ENCODE results near the gene PREX1.
"Not testable (repeated sequence)": the region's sequence is repeated elsewhere in the genome, so short reads cannot be mapped to it uniquely, and the experiment has no call there.

PREX1 gene

DNA sequence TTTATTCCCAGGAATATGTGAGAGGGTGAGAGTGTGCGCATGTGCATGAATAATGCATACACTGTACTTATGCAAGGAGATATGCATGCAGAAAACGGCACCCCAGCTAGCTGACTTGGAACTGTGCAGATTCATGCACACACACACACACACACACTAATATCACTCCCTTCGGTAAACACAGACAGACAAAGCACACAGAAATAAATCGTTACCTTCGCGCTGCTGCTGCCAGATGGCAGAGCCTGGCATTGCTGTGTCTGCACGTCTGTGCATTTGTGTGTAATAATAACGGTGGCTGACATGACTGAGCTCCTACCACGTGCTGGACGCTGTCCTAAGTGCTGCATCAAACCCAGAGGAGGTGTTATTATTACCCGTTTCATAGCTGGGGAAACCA lies 36.8 kb downstream of the PREX1 start:
- no peak for DNase-seq

DNA sequence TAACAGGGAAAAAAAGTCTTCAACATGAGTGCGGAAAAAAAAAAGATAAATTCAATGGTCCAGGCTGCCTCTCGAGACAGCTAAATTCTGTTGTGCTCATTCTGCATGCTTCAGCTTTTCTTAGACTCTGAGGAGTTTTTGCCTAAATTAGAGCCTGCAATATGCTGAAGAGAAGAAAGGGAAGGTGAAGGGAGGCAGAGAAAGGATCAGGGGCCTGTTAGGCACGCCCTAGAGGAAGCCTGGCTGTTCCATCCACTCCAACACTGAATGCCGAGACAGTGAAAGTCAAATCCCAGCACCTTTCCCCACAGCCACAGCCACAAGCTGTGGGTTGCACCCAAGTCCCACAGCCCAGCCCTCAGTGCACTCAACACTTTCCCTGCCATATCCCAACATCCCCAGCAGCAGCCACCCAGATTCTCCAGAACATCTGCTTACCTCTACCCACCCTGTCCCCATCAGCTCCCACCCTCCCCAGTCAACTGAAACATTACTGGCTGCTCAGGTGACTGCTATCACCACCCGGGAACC lies 37.3 kb downstream of the PREX1 start:
- no peak for DNase-seq

DNA sequence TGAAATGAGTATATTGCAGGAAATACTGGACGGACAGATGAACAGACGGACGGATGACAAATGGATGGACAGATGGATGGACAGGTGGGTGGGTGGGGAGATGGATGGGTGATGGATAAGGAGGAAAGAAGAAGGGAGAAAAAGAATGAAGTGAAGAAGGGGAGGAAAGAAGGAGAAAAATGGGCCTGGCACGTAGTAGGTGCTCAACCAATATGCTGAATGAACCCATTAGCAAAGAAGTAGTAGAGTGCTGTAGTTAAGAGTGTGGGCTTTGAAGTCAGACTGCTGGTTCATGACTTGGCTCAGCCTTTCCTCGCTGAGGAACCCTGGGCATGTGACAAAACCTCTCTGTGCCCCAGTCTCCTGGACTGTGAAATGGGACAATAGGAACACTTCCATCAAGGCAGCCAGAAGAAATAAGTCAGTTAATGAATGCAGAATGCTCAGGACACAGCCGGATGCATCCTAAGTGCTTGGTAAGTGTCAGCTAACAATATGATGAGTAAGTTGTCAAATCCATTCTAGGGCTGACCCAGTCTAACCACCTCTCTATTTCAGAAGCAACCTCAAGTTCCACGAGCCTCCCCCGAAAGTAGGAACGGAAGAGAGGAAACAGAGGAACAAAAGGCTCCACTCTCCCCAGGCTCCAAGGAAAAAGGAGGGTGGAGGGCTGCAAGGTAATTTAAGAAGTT lies 37.9 kb downstream of the PREX1 start:
- no peak for DNase-seq

DNA sequence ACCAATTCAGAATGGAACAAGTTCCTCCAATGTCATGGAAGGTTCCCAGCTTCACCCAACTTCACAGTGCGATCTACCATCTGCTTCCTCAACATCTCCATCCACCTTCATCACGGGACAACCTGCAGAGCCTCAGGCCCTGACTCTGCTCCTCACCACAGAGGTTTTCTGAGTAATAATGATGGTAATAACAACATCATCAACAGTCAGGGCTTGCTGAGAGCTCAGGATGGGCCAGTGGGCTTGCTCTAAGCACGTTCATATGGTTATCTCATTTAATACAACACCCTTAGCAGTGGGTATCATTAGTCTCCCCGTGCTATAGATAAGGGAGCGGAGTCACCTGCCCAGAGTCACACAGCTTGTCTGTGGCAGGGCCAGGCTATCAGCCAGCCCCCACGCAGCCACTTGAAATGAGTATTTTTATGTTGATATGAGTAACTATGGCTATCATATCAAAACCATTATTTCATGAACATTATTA lies 38.6 kb downstream of the PREX1 start:
- DNase-seq: peak in 1 of 4 experiments; percentile 17

DNA sequence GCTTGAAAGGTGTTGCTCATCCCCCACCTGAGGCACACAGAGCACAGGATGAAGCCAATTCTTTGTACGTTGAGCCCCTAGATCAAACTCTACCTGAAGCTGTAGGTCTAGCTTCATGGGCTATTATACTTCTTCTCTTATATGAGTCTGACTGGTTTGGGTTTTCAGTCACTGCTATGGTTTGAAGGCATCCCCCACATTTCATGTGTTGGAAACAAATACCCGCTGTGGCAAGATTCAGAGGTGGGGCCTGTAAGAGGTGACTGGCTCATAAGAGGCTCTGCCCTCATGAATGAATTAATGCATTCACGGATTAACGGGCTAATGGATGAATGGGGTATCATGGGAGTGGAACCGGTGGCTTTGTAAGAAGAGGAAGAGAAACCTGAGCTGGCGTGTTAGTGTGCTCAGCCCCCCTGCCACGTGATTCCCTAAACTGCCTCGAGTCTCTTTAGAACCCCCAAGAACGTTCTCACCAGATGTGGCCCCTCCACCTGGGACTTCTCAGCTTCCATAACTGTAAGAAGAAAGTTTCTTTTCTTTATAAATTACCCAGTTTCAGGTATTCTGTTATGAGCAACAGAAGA lies 39.2 kb downstream of the PREX1 start:
- no peak for DNase-seq

DNA sequence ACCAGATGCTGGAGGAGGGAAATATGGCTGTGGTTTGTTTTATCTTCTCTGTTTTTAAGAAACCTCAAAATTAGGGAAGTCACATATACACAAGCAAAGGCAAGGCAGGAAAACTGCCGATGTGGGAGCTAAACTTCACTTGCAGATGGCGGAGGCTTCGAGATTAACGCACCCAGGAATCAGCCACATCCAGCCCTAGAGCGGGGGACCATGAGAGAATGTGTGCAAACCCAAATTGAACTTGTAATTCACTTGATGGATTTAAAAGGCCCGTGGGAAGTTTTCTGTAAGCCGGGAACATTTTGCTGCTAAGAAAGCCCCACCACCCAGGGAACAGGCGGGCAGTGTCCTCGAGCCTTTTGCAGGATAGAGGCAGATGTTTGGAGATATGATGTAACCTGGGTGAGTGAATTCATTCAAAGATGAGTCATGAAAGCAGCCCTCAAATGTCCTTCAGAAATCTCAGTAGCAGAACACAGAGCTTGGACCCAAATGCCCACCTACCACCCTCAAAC lies 39.9 kb downstream of the PREX1 start:
- DNase-seq: no peak

DNA sequence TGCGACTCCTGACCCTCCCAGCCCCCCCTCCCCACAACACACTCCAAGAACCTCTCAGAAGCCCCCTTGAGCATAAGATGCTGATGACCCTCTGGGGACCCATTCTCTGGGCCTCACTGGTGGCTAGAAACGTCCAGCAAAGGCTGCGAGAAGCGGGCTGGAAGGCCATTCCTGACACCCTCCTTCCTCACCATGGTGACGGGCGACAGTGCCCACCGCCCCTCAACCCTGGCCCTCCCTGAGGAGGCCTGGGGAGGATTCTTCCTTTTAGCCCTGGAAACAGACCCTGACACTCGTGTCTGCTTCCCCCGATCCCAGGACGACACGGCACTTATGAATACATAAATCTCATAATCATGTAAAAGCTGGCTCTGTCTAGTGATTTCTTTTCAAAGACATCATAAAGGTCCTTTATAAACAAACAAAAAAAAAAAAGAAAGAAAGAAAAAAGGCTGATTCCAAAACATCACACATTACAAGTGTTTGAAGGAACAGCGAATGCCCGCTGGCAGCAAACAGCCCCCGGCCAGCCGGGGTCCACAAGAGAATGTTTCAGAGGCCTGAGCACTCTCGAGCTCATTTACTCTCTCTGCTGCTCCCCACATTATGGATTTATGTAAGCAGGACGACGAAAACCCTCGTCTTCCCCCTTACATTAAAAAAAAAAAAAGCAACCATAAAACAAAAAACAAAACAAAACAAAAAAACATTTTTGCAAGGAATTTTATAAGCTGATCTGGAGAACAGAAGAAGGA lies 40.7 kb downstream of the PREX1 start:
- no peak for DNase-seq

DNA sequence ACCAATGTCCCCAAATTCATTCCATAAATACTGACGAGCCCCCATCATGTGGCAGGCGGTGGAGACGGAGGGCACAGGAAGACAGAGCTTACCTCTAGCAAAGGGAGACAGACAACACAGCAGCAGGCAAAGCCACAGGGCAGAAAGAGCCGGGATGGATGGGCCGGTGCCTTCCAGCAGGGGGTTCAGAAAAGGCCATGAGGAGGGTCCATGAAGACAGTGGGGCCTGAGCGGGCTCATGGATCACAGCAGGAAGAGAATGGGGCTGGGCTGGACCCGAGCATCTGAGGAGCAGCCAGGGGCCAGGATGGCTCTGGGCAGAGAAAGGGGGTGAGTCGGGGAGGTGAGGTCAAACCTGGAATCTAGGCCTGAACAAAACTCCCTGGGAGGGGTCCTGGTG lies 42.0 kb downstream of the PREX1 start:
- DNase-seq: no peak

DNA sequence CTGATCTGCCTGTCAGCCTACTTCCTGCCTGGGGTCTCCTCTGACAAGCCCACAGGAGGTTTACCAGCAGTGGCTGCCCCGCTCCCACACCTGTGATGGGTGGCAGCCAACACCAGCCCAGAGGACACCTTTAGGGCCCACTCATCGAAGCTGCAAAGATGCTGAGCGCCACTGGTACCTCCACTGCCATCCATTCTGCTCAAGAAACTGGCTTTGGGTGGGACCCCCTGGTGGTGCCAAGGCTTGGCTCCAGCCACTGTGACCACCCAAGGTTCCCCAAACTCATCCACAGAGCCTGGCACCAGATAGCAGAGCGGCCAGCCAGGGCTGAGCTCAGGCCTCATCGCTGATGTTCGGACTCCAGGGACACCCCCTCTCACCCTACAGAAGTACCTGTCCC lies 42.5 kb downstream of the PREX1 start:
- DNase-seq: no peak

DNA sequence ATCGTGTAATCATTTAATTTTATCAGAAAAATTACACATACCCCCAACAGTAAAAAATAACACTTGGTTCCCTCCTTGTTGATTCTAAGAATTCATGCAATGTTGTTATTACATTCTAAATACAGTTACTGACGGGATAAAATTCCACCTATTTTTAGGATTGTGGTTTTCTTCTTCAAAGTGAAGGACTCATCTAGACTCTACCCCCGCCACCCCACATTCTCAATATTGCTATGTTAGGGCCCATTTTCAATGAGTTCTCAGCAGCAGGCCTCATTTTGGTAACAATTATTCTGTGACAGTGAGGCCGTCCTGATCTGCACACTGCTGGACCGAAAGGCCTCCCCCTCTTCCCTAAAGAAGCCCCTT lies 43.5 kb downstream of the PREX1 start:
- no peak for DNase-seq

DNA sequence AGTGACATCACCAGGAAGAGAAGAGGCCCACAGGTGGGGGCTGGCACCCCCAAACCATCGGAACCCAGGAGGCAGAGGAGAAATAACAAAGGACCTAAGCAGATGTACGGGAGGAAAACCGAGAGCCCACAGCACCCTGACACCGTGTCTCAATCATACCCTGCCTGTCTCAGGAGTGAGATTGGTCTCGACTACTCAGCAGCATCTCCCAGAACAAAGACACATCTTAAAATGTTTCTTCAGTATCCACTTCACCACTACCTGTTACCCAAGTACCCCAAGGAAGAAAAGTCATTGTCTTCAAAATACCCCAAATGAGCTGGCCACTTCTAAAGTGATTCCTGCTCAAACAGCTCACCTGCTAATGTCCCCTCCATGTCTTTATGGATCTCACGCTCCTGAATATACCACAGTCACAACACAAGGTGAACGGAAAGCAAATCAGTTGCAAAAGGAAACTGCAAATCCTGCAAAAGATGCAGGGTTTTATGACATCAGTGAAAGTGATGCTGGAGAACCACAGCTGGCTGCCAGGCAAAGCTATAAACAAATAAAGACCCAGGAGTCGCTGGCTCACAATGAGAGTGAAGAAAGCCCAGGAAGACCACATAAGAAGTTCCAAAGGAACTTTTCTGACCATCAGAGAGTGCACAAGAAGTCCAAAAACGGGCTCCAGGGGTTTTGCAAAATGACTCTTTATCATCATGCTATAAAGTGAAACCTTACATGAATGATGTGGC lies 44.1 kb downstream of the PREX1 start:
- DNase-seq: no peak

DNA sequence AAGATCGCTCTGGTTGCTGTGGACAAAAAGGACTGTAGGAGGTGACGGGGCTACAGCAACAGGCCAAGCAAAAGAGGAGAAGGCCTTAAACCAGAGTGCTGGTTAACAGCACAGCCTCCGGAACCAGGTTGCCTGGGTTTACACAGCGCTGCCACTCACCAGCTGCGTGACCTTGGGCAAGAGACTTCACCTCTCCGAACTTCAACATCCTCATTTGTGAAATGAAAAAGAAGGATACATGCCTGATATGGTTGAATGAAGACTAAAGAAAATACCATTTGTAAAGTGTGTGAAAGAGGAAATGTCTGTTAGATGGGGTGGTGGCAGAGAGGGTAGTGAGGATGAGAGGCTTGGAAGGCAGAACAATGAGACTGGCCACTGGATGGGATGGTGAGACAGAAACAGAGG lies 44.9 kb downstream of the PREX1 start:
- no peak for DNase-seq

DNA sequence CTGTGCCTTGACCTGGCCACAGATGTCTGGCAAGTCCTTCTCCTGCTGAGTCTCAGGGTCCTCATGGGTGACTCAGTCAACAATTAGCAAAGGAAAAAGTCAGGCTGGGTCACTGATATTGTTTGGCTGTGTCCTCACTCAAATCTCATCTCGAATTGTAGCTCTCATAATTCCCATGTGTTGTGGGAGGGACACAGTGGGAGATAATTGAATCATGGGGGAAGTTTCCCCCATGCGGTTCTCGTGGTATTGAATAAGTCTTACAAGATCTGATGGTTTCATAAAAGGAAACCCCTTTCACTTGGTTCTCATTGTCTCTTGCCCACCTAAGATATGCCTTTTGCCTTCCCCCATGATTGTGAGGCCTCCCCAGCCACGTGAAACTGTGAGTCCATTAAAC lies 45.7 kb downstream of the PREX1 start:
- no peak for DNase-seq

DNA sequence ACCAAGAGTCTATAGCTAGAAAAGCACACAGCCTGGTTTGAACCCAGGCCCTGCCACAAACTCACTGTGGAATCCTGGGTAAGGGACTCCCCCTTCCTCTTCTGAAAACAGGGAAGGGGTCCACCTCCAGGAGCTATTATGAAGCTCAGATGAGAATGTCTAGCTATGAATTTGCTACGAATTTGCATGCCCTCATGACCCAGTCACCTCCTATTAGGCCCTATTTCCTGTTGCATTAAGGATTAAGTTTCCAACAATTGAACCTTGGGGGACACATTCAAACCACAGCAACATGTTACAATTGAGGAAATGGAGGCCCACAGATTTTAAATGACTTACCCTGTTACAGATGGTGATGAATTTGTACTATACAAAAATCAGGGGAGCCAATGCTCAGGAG lies 46.2 kb downstream of the PREX1 start:
- DNase-seq: no peak

DNA sequence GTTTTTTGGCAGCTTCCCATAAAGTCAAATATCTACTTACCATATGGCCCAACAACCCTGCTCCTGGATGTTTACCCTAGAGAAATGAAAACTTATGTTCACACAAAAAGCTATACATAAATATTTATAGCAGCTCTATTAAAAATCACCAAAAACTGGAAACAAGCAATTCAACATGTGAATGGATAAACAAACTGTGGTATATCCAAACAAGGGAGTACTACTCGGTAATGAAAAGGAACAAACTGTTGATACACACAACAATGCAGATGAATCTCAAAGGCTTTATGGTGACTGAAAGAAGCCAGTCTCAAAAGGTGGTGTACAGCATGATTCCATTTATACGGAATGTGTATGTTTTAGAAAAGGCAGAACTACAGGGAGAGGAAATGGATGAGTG lies 48.4 kb downstream of the PREX1 start:
- DNase-seq: no peak

DNA sequence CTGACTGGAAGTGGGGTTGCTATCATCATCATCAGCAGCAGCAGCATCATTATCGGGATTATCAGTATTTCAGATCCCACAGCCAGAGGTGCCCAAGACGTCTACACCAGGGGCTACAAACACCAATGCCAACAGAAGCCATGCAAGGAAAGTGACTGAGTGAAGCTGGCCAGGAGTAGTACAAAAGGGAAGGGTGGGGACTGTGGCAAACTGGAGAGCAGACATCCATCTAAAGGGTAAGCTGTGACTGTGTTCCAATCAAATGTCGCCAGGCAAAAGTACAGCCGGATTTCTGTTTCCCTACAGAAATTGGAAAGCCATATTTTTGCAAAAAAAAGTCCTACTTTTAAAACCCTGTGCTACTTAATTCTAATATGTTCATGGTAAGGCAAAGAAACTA lies 50.0 kb downstream of the PREX1 start:
- no peak for DNase-seq

DNA sequence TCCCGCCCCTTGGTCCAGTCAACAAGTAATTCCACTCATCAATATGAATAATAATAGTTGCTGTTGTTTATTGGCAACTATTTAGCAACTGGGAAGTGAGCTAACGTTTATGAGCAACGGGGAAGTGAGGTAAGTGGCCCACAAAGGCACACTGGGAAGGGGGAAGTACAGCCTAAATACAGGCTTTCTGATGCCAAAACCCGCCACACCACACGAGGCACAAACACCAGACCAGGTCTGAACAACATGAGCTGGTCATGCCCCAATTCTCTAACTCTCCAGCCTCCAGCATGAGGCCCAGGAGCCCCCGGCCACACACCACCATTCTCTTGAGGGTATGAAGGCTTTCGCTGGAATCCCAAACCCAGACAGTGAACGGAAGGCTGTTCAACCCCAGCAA lies 50.8 kb downstream of the PREX1 start:
- DNase-seq: no peak

DNA sequence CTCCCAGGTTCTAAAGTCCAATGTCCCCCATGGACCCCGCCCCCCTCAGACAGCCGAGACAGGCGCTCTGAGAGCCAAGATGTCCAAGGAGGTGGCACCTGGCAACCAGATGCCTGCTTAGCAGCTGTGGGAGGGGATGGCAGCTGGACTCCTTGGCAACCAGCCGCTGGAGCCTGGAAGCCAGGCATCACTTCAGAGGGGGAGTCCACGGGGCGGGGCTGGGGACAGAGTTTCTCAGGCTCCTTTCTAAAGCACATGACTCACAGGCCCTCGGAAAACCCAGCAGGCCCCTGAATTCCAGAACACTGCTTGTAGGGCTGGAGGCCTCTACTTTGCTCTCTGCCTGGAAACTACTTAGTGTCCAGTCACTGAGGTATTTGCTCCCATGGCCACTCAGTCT lies 51.5 kb downstream of the PREX1 start:
- DNase-seq: no peak

DNA sequence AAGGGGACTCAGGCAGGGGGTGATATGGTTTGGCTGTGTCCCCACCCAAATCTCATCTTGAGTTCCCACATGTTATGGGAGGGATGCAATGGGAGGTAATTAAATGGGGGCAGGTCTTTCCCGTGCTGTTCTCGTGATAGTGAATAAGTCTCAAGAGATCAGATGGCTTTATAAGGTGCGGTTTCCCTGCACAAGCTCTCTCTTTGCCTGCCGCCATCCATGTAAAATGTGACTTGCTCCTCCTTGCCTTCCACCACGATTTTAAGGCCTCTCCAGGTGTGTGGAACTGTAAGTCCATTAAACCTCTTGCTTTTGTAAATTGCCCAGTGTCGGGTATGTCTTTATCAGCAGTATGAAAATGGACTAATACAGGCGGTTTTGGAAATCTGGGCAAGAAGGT lies 52.3 kb downstream of the PREX1 start:
- not testable (repeated sequence) for DNase-seq

DNA sequence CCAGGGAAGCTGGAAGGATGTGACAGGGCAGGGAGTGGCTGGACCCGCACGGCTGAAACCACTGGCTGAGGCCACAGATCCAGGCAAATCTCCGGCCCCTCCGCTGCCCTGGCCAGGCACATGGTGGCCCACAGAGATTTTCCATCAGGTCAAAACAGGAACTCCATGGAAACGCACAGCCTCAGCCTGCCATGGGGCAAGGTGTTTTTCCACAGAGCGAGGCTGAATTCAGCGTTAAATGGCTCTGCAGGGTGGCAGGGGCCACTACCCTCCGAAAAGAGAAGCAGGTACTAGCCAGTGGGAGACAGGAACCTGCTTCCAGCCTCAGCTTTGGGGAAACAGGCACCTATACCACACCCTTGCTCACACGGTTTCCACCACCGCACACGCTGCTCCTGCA lies 53.1 kb downstream of the PREX1 start:
- no peak for DNase-seq

DNA sequence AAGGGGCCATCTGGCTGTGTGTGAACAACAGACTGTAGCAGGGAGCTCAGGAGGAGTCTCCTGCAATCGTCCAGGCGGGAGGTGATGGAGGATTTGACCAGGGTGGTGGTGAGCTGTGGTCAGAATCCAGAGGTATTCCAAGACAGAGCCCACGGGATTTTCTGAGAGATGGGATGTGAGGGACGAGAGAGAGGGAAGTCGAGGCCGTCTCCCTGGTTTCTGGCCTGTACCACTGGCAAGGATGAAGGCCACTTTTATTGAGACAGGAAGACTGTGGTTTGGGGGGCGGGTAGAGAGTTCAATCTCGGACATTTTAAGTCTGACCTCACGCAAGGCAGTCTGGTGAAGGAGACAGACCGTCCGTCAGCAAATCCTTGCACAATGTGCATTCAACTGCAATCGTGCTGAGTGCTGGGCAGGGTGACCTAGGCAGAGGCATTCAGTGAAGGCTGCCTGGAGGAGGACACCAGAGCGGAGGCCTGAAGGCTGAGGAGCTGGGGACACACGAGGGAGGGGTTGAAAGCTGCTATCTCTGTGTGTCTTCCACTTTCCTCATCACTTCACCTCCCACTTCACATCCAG lies 53.9 kb downstream of the PREX1 start:
- no peak for DNase-seq

DNA sequence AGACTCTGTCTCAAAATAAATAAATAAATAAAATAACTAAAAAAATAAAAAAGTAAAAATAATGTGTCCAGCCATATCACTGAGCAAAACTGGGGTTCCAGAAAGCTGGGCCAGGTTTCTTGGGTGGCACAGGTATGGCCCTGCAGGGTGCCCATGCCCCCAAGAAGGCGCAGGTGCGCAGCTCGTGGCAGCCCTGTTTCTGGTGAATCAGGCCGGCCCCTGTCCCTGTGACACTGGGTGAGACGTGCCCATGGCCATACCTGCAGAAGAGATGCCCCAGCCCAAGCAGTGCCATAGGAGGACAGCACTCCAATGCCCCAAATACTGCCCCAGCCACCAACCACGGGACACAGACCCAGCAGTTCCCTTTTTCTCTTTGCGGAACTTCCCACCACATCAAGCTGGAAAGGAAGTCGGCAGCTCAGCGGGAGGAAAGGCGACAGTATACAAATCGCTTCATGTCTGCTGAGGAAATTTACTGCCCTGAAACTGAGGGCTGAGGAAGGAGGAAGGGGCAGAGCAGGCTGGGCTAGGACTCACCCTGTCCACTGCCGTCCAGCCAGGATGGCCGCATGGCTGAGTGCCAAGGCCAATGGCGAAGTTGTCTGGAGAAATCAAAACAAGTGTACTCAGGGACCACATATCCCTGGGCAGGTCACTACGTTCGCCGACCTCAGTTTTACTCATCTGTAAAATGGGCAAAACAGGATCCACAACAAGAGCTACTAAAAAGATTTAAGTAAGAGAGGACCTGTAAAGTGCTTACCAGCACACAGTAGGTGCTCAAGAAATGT lies 55.4 kb downstream of the PREX1 start:
- DNase-seq: no peak
